ENCODE results near the gene BDKRB2. TPM values are rescaled to one million over a fixed set of nuclear protein-coding genes. Genes with fewer than 3 reads are reported as not detected.

BDKRB2 gene
- total RNA-seq (43.9 and 91.5 TPM in 2 replicates), polyA plus RNA-seq (24.0 and 26.8 TPM in 2 replicates), polyA minus RNA-seq (ENCODE audit: low replicate concordance) (60.4 and 98.7 TPM in 2 replicates)
- polyA plus RNA-seq (2012), result 21.6 and 22.3 TPM in 2 replicates

DNA sequence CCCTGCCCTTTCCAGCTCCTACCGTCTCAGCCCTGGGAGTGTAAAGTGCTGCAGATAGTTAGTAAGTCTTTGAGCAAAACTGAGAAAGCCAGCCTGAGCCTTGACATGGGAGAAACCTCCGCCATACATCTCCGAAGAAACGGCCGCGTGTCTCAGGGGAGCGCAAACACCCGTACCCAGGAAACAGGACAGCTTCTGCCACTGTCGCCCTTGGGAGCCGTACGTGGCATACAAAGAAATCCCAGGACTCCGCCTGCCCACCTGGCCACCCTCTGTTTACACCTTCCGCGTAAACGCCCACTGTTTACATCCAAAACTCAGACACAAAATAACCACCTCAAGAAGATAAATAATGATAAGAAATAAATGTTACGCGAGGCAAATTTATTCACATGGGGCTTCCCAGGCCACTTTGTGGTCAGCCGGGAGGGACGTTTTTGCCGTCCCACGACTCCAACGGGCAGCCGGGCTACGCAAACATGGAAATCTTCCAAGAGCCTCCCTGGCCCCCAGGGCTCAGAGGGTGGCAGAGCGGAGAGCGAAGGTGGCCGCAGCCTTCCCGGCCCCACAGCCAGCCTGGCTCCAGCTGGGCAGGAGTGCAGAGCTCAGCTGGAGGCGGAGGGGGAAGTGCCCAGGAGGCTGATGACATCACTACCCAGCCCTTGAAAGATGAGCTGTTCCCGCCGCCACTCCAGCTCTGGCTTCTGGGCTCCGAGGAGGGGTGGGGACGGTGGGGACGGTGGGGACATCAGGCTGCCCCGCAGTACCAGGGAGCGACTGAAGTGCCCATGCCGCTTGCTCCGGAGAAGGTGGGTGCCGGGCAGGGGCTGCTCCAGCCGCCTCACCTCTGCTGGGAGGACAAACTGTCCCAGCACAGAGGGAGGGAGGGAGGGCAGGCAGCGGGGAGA lies at the start of gene BDKRB2:
Gene BDKRB2 (plus strand): TSS at position 689 of the 908 bp plus-strand sequence. CDS start 32,269 bp downstream, outside the sequence.
- DNase-seq (ENCODE audit: low read depth in 2 of 2), result peak; percentile 79 to 91
- H4K20me1 ChIP-seq (ENCODE audit: control insufficient read depth, extremely low read depth, insufficient read depth, low read length), result no peaks in the 10 kb centered on the region
- H3K4me1 ChIP-seq (ENCODE audit: control insufficient read depth, extremely low read depth, insufficient read depth, low read length), result peaks cover 7% of the 10 kb centered on the region
- peak within 1 kb of the TSS; percentile 31 to 92 (median 74) for H3K4me3 ChIP-seq (replicated peaks in 1 of 4; ENCODE audit: control extremely low read depth in 1 of 4, insufficient read depth in 1 of 4, low read depth in 3 of 4, low read length in 4 of 4)
- H3K79me2 ChIP-seq (ENCODE audit: control insufficient read depth, insufficient read depth, low read length), result peaks cover 3% of the 10 kb centered on the region
- H3K4me2 ChIP-seq (ENCODE audit: extremely low read depth, insufficient read depth, low read length), result peak within 1 kb of the TSS; percentile 83
- no peaks in the 10 kb centered on the region for H3K9me3 ChIP-seq (ENCODE audit: control insufficient read depth, insufficient read depth, low read depth, low read length)
- peak within 1 kb of the TSS; percentile 58 for H2AFZ ChIP-seq (ENCODE audit: low read length)
- peak within 1 kb of the TSS; percentile 65 for H3K9ac ChIP-seq (ENCODE audit: insufficient read depth, low read length)
- H3K27ac ChIP-seq (ENCODE audit: insufficient read depth, low read length), result peak within 1 kb of the TSS; percentile 59
- TF ChIP-seq CTCF (conservative IDR thresholded peaks at IDR 0.05 in 1 of 2, IDR thresholded peaks at IDR 0.05 in 1 of 2; ENCODE audit: low read depth in 1 of 2, low read length in 2 of 2), result no peak
- TF ChIP-seq EZH2 (IDR thresholded peaks at IDR 0.05; ENCODE audit: low read length, missing control alignments), result no peak
- no peaks in the 10 kb centered on the region for H3K27me3 ChIP-seq (ENCODE audit: control insufficient read depth, insufficient read depth, low read length)
- no peaks in the 10 kb centered on the region for H3K36me3 ChIP-seq (ENCODE audit: control insufficient read depth, insufficient read depth, low read length)

- H3K27me3 ChIP-seq (ENCODE audit: control insufficient read depth, insufficient read depth, low read length), result no peaks in the 10 kb centered on the region
- H3K9me3 ChIP-seq (ENCODE audit: control insufficient read depth, insufficient read depth, low read depth, low read length), result no peaks in the 10 kb centered on the region
- no peaks in the 10 kb centered on the region for H3K36me3 ChIP-seq (ENCODE audit: control insufficient read depth, insufficient read depth, low read length)
- H3K27ac ChIP-seq (ENCODE audit: insufficient read depth, low read length), result no peak overlapping the region
- H3K4me3 ChIP-seq (replicated peaks in 1 of 4; ENCODE audit: control extremely low read depth in 1 of 4, insufficient read depth in 1 of 4, low read depth in 3 of 4, low read length in 4 of 4), result no peak overlapping the region
- H3K4me1 ChIP-seq (ENCODE audit: control insufficient read depth, extremely low read depth, insufficient read depth, low read length), result no peaks in the 10 kb centered on the region
- no peaks in the 10 kb centered on the region for H3K79me2 ChIP-seq (ENCODE audit: control insufficient read depth, insufficient read depth, low read length)
- TF ChIP-seq CTCF (conservative IDR thresholded peaks at IDR 0.05 in 1 of 2, IDR thresholded peaks at IDR 0.05 in 1 of 2; ENCODE audit: low read depth in 1 of 2, low read length in 2 of 2) (no peak), EZH2 (IDR thresholded peaks at IDR 0.05; ENCODE audit: low read length, missing control alignments) (no peak)
- no peak overlapping the region for H2AFZ ChIP-seq (ENCODE audit: low read length)
- no peak overlapping the region for H3K9ac ChIP-seq (ENCODE audit: insufficient read depth, low read length)
- no peak overlapping the region for H3K4me2 ChIP-seq (ENCODE audit: extremely low read depth, insufficient read depth, low read length)
- no peak for DNase-seq (ENCODE audit: low read depth in 2 of 2)
- no peaks in the 10 kb centered on the region for H4K20me1 ChIP-seq (ENCODE audit: control insufficient read depth, extremely low read depth, insufficient read depth, low read length)
Measured at GRCh38 chr14:96154900-96155299, 49.7 kb upstream of the BDKRB2 start.
